Testis (tissue), 3 donors: ENCODE measurements around the gene KRT81. TPM values are rescaled to one million over a fixed set of nuclear protein-coding genes. Genes with fewer than 3 reads are reported as not detected.
"Not testable (repeated sequence)": the region's sequence is repeated elsewhere in the genome, so short reads cannot be mapped to it uniquely, and the experiment has no call there.

Experiments used
- DNase-seq: peaks from one replicate; pipeline ENCODE4 v3.0.0-alpha.2; 2019
- H3K27ac ChIP-seq, 2 donors: fragments of 200-600 bp; sonication (generic); one replicate each; pipeline ENCODE4 v1.5.1; 2019
- H3K27me3 ChIP-seq: fragments of 200-600 bp; sonication (generic); one replicate; pipeline ENCODE4 v1.5.1; 2019
- H3K36me3 ChIP-seq: fragments of 200-600 bp; sonication (generic); one replicate; pipeline ENCODE4 v1.5.1; 2017; ENCODE audit warnings: low read depth; ENCODE audit errors: missing control alignments
- H3K4me1 ChIP-seq: fragments of 200-600 bp; sonication (generic); one replicate; pipeline ENCODE4 v1.5.1; 2019
- H3K4me3 ChIP-seq, 2 donors: fragments of 200-600 bp; sonication (generic); one replicate each; pipeline ENCODE4 v1.5.1; 2017 to 2019
- H3K9me3 ChIP-seq: fragments of 200-600 bp; sonication (generic); one replicate; pipeline ENCODE4 v1.5.1; 2017
- CTCF ChIP-seq, 3 experiments: fragments of 450-650 bp in 2 of 3; fragments of 200-600 bp in 1 of 3; sonication (generic) in 1 of 3; IDR thresholded peaks; one replicate each; pipeline ENCODE4 v1.5.1; 2016 to 2019; ENCODE audit warnings: antibody characterized with exemption in 3 of 3, mild to moderate bottlenecking in 2 of 3, moderate library complexity in 1 of 3
- POLR2A ChIP-seq: fragments of 450-650 bp; IDR thresholded peaks from one replicate; pipeline ENCODE4 v1.6.1; 2017; ENCODE audit warnings: antibody characterized with exemption, mild to moderate bottlenecking, moderate library complexity
- WGBS, 2 donors: methylation state at CpG; one replicate each; pipeline ENCODE4 v1.1.5; 2018; 5-methylcytosine and 5-hydroxymethylcytosine counted together
- intact Hi-C: fragments of 100-400 bp; cut with DNase I; formaldehyde crosslinking; loops from one replicate; pipeline ENCODE4 v1.15.1; 2023; ENCODE audit warnings: low total_unique reads
- polyA plus RNA-seq: library from polyadenylated mRNA; stranded (reverse); fragments of 350-450 nt; fragmentation: Illumina TruSeq; extraction: RNeasy Lipid Tissue Mini Kit (QIAGEN cat#74804); gene quantifications from one replicate; pipeline ENCODE4 v1.2.3, GENCODE V29; 2014; ENCODE audit warnings: low read depth, low replicate concordance; ENCODE audit not compliant: insufficient read depth
- total RNA-seq, 2 donors: library from RNA; depleted of rRNA; stranded (reverse); fragments of >200 nt; gene quantifications; one replicate each; pipeline ENCODE4 v1.2.3, GENCODE V29; 2016

The KRT81 gene
- total and polyA plus RNA-seq, 3 donors from 2014 or later = 0.74 TPM; not detected in 2

- Histone ChIP-seq H3K4me3 (no peak overlapping the region), H3K9me3 (no peaks in the 10 kb centered on the region), H3K27me3 (no peaks in the 10 kb centered on the region), H3K27ac (no peak overlapping the region), H3K36me3 (no peaks in the 10 kb centered on the region), H3K4me1 (no peaks in the 10 kb centered on the region)
- DNase-seq = no peak
- no peak for TF ChIP-seq CTCF (IDR thresholded peaks at IDR 0.05)
- TF ChIP-seq POLR2A = no peak
- 90 to 95% methylated on average over 10 of the region's 10 CpGs for WGBS, 2 donors
- intact Hi-C loops = no loop called here
Observed at GRCh38 chr12:52254180-52254964, 37.0 kb downstream of the KRT81 start.

GRCh38 chr12:52253391-52254179, 37.7 kb downstream of the KRT81 start:
- no peak overlapping the region for H3K27ac ChIP-seq
- TF ChIP-seq CTCF (IDR thresholded peaks at IDR 0.05) (no peak), POLR2A (no peak)
- 89 to 93% methylated on average over 14 of the region's 14 CpGs for WGBS, 2 donors
- DNase-seq = no peak
- H3K4me3 ChIP-seq = no peak overlapping the region
- H3K36me3 ChIP-seq = no peaks in the 10 kb centered on the region
- no peaks in the 10 kb centered on the region for H3K4me1 ChIP-seq
- H3K9me3 ChIP-seq = no peaks in the 10 kb centered on the region
- intact Hi-C loops = no loop called here
- H3K27me3 ChIP-seq = no peaks in the 10 kb centered on the region

GRCh38 chr12:52252728-52253343, 38.5 kb downstream of the KRT81 start:
- WGBS, 2 donors = 95 to 99% methylated on average over 11 of the region's 11 CpGs
- H3K27ac ChIP-seq = no peak overlapping the region
- no peaks in the 10 kb centered on the region for H3K36me3 ChIP-seq
- H3K4me3 ChIP-seq = no peak overlapping the region
- H3K27me3 ChIP-seq = no peaks in the 10 kb centered on the region
- no peak for DNase-seq
- no peaks in the 10 kb centered on the region for H3K9me3 ChIP-seq
- TF ChIP-seq CTCF (IDR thresholded peaks at IDR 0.05) (no peak), POLR2A (no peak)
- H3K4me1 ChIP-seq = no peaks in the 10 kb centered on the region
- intact Hi-C loops = no loop called here

- H3K9me3 ChIP-seq, H3K27me3 ChIP-seq, DNase-seq, H3K4me1 ChIP-seq, H3K36me3 ChIP-seq, intact Hi-C loops, H3K4me3 ChIP-seq, H3K27ac ChIP-seq: not testable (repeated sequence)
- 92 to 100% methylated on average over 2 to 8 of the region's 8 CpGs for WGBS, 2 donors
Observed at GRCh38 chr12:52252175-52252615, 39.1 kb downstream of the KRT81 start.

GRCh38 chr12:52251367-52252051, 39.8 kb downstream of the KRT81 start:
- WGBS, 2 donors = 82 to 84% methylated on average over 9 of the region's 9 CpGs
- H3K27me3 ChIP-seq = no peaks in the 10 kb centered on the region
- no peak overlapping the region for H3K4me3 ChIP-seq
- no peak for DNase-seq
- intact Hi-C loops = no loop called here
- no peaks in the 10 kb centered on the region for H3K36me3 ChIP-seq
- H3K27ac ChIP-seq = no peak overlapping the region
- H3K9me3 ChIP-seq = no peaks in the 10 kb centered on the region
- H3K4me1 ChIP-seq = no peaks in the 10 kb centered on the region
- TF ChIP-seq POLR2A (no peak), CTCF (IDR thresholded peaks at IDR 0.05) (no peak)
